Epithelial cell of esophagus (primary cell): ENCODE measurements around the gene CFAP157.
A peak's percentile ranks its signal among the peaks of the same experiment; 100 is the strongest.

Experiments
- DNase-seq: peaks from one replicate; pipeline ENCODE4 v3.0.0; 2010; ENCODE audit warnings: low read depth
- H3K4me3 ChIP-seq: 2 replicates; pipeline ENCODE4 v1.5.1; 2011; ENCODE audit warnings: mild to moderate bottlenecking, low read length, control low read depth
- CTCF ChIP-seq: IDR thresholded peaks from 2 replicates; pipeline ENCODE4 v1.5.1; 2011; ENCODE audit warnings: low read depth, mild to moderate bottlenecking, low read length, control low read depth, inconsistent platforms; ENCODE audit not compliant: insufficient read depth; ENCODE audit errors: missing control alignments

CFAP157 gene

GRCh38 chr9:127721391-127721821 lies 14.6 kb downstream of the CFAP157 start:
- peak; percentile 79 for DNase-seq
- H3K4me3 ChIP-seq, result no peak overlapping the region
- peak; percentile 3 for TF ChIP-seq CTCF

- no peak for TF ChIP-seq CTCF
- H3K4me3 ChIP-seq, result no peak overlapping the region
- DNase-seq, result no peak
Observed at GRCh38 chr9:127722055-127722745, 15.4 kb downstream of the CFAP157 start.

- no peak for TF ChIP-seq CTCF
- no peak for DNase-seq
Observed at GRCh38 chr9:127723013-127723412, 16.2 kb downstream of the CFAP157 start.

GRCh38 chr9:127723444-127723843 lies 16.7 kb downstream of the CFAP157 start:
- no peak for DNase-seq

More at GRCh38 chr9:127723013-127723412, 16.2 kb downstream of the CFAP157 start:
- H3K4me3 ChIP-seq, result no peak overlapping the region

GRCh38 chr9:127724012-127724411 lies 17.2 kb downstream of the CFAP157 start:
- H3K4me3 ChIP-seq, result no peak overlapping the region
- no peak for TF ChIP-seq CTCF
- no peak for DNase-seq

More at GRCh38 chr9:127723444-127723843, 16.7 kb downstream of the CFAP157 start:
- TF ChIP-seq CTCF, result no peak
- no peak overlapping the region for H3K4me3 ChIP-seq

GRCh38 chr9:127726871-127727270 lies 20.1 kb downstream of the CFAP157 start:
- DNase-seq, result no peak
- H3K4me3 ChIP-seq, result no peak overlapping the region
- no peak for TF ChIP-seq CTCF

- no peak overlapping the region for H3K4me3 ChIP-seq
- no peak for DNase-seq
- TF ChIP-seq CTCF, result no peak
Observed at GRCh38 chr9:127728808-127729207, 22.0 kb downstream of the CFAP157 start.
